EH (cell line): ENCODE measurements around the gene APC2.

Experiments
- DNase-seq: peaks from one replicate; pipeline ENCODE4 v3.0.0-alpha.2; 2015; ENCODE audit warnings: low read depth

Gene APC2

DNA sequence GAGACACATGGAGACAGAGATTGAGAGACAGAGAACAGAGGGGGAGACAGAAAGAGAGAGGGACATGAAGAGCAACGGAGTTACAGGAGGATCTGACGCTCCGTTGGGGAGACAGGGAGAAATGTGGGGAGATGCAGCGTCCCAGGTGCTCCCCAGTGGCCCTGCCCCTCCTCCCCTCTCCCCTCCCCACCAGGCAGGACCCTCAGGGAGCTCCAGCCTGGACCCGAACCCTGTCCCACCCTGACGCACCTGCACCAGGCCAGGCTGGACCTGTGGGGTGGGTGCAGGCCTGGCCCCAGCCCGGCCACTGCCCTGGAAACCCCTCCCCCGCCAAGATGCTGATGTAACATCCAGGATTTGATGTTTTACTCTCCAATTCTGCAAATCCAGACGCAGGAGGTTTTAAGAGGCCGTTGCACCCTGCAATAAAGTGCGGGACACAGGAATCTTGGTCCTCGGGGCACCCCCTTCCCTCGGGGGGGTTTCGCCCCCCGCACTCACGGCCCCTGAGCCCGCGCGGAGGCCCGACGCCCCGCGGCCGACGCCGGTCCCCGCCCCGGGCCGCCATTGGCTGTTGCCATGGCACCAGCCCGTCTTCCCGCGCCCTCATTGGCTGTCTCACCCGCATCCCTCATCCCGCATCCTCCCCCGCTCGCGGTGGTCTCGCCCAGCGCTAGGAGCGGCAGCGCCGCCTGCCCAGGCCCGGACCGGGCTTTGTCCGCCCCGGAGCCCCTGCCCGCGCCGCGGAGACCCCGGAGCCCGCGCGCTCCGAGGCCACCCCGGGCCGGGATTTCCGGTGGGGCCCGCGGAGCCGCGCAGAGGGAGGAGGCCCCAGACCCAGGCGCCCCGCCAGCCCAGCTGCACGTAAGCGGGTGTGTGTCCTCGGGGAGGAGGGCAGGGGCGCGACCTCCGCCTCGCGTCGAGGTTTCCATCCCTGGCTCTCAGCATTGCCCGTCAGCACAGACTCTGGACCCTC is at the start of gene APC2:
Gene APC2, plus strand, starts transcription at position 655 of the 976 bp plus-strand sequence. CDS start 2,881 bp downstream, outside the sequence.
- DNase-seq: peak; percentile 63

DNA sequence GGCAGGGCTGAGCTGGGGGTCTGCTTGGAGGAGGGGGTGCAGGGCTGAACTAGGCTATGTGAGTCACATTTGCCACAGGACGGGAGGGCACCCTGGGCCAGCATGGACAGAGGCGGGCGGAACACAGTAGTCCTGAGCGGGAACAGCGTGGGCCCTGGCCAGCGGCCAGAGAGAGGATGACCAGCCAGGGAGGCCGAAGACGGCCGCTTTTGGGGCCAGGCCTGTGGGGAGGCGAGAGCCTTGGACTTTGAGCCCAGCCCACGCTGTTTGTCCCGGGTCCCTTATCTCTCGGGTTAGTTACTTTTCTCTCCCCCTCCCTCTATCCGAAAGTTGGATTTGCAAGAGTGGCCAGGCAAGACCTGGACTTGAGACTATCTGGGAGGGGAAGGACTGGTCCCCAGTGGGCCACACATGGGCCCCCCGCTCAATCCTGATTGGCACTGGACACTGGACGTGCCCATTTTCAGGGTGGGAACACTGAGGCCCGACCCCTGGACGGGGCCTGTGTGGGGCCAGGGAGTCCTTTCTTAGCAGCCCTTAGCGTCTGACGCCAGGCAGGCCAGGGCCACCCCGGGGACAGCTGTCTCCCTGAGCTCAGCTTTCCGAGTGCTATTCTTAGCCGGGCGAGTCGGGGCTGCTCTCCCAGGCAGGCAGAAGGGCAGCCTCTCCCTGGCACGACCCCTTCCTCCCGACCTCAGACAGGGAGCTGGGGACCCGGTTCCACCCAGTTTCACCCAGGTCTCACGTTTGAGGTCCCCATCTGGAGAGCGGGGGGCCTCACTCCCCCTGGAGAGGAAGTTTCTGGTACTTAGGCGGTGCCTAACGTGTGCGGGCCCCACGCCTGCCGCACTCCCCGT is 49.4 kb upstream of the APC2 start:
- DNase-seq: peak; percentile 53

DNA sequence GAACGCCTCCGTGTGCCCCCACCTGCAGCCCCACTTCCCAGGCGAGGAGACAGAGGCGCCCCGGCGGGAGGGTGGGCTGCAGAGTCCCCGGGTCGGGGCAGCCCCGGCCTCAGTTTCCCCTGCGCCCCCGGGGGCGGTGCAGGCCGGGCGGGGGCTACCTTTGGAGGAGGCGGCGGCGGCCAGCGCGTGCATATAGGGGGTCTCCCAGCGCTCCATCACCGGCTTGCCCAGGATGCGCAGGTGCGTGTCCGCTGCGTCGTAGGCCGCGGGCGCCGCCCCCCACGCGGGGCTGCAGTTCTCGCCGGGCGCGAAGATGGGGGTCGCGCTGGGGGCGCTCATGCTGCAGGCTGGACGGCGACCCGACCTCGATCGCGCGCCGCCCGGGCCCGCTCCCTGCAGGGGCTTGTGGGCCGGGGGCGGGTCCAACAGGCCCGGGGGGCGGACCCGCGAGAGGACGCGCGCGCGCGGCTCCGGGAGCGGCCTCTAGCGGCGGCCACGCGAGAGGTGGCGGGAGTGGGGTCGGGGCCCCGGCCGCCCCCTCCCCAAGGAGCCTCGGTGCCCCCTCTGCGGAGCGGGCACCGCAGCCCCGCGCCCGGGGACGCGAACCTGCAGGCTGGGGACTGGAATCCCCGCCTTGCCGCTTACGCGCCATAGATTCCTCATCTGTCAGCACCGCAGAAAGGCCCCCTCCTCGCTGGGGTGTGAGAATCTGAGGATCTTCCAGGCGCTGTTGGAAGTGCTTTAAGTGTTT is 48.6 kb upstream of the APC2 start, which contains the start of gene GAMT:
Gene GAMT, minus strand, starts transcription at position 405 of the 751 bp plus-strand sequence. Its CDS starts 66 bp downstream, at position 339.
- DNase-seq: peak; percentile 49

DNA sequence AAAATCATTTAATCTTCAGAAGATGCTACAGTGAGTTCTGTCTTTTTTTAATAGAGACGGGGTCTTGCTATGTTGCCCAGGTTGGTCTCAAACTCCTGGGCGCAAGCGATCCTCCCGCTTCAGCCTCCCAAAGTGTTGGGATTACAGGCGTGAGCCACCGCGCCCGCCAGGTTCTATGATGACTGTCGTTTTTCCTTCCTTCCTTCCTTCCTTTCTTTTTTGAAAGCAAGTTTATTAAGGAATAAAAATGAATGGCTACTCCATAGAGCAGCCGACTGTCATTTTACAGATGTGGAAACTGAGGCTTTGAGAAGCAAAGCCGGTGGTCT is 48.1 kb upstream of the APC2 start:
- no peak for DNase-seq

DNA sequence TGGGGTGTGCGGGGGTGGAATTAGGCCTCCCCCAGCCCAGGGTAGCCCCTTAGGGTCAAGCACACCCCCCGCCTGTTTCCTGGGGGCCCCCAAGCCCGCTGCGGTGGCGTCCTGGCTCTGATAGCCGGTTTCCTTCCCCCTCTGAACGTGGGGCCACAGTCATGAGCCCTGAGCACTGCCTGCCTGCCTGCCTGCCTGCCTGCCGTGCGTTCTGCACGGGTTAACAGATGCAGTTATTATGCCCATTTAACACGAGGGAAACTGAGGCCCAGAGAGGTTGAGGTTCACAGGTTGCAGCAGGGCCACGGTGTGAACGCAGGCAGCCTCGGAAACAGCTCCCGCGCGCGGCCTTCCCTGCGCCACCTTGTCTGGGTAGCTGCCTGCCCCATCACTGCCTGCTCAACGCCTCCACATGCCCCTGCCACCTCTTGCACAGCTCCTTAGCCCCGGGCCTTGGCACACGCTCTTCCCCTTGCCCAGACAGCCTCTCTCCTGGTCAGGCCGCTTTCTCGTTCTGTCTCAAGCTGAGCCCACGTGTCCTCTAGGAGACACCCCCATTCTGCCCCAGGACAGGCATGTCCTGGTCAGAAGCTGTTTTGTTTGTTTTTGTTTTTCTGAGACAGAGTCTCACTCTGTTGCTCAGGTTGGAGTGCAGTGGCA is 47.4 kb upstream of the APC2 start:
- DNase-seq: no peak

GRCh38 chr19:1406774-1407527 is 43.0 kb upstream of the APC2 start:
- peak; percentile 98 for DNase-seq

DNA sequence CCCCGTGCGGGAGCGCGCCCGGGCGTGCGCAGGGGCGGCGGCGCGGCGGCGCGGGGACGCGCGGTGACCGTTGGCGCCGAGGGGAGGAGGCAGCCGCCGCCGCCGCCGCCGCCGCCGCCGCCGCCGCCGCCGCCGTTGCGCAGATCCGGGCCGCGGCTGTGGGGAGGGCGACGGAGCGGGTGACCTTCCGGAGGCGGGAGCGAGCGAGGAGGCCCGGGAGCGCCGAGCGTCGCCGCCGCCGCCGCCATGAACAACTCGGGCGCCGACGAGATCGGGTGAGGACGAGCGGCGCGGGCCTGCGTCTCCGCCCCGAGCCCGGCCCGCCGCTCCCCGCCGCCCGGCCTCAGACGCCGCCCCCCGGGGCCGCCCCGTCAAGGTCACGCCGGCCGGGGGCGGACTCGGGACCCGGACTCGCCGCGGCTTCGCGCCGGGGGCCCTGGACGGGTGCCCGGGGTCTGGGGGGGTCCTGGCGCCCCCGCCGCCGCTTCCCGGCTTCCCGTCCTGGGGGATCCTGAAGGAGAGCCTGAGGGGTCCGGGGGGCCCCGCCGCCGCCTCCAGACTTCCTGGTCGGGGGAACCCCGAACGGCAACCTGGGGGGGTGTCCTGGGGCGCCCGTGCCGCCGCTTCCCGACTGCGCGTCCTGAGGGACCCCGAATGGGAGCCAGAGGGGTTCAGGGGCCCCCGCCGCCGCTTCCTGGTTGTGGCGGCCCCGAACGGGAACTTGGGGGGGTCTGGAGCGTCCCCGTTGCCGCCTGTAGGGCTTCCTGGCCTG is 42.2 kb upstream of the APC2 start, which contains the start of gene DAZAP1:
Gene DAZAP1, plus strand, starts transcription at position 59 of the 772 bp plus-strand sequence. Its CDS starts 188 bp downstream, at position 247.
- DNase-seq: no peak

GRCh38 chr19:1408300-1409203 is 41.4 kb upstream of the APC2 start:
- peak; percentile 70 for DNase-seq

- no peak for DNase-seq
These were observed 40.5 kb upstream of the APC2 start for GRCh38 chr19:1409204-1410005.

DNA sequence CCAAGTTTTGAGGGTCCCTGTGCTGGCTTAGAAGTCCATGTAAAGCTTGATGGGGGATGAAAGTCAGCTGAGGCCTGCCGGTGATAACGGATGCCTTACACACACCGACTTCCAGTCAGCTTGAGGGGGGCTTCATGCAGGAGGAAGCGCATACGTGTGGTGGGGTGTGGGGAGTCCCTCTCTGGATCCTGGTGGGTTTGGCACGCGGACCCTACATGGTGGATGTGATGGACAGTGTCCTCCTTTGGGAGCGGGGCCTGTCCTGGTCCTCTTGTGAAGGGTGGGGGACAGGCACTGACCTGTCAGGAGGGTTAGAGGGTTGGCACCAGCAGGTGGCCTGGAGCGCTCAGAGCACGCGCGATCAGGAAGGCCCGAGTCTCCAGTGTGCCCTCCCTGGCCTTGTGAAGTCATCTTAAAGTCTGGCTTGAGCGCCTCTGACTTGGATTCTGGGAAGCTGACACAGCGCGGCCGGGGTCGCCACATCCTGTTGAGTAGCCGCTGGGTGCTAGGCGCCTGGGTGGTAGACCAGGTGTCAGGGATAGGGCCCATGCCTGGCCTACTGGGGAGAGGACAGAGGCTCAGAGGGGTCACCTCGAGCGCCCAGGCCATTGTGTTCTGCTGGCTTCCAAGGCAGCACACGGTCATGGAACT is 39.7 kb upstream of the APC2 start:
- peak; percentile 41 for DNase-seq

- DNase-seq: no peak
These were observed 39.1 kb upstream of the APC2 start for GRCh38 chr19:1410789-1411188.

DNA sequence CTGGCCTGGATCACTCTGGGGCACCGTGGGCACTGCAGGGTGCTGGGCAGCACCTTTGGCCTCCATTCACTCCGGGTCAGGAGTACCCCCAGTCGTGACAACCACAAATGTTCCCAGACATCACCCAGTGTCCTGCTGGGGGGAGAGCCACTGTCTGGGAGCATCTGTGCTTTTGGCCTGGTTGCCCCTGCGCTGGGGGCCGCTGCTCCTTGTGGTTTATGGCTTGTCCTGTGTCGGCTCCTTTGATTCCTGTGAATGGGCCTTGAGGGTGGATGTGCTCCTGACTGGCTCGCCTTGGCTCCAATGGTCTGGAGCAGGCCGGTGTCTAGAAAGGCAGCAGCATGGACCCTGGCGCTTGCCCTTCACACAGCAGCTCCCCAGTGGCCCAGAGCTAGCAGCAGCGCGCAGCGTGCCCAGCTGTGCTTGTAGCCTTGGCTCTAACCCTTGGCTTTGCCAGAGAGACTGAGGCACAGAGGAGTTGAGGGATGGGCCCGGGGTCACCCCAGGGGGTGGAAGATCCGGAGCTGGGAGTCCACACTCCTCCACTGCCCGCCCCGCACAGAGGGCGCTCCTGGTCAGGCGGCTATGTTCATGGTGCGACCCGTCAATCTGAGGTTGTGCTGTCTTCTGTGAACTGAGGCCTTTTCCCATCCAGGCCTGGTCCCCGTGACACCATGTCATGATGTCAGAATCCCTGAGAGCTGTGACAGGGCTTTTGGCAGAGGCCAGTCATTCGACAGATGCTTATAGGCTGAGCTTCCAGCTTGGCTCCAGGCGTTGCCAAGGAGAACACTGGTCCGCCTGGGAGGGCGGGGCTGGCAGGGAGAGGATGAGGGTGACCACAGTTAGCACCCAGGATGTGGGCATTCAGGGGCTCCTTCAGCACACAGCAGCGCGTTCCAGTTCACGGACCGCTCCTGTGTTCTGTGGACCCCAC is 38.4 kb upstream of the APC2 start:
- peak; percentile 40 for DNase-seq

DNA sequence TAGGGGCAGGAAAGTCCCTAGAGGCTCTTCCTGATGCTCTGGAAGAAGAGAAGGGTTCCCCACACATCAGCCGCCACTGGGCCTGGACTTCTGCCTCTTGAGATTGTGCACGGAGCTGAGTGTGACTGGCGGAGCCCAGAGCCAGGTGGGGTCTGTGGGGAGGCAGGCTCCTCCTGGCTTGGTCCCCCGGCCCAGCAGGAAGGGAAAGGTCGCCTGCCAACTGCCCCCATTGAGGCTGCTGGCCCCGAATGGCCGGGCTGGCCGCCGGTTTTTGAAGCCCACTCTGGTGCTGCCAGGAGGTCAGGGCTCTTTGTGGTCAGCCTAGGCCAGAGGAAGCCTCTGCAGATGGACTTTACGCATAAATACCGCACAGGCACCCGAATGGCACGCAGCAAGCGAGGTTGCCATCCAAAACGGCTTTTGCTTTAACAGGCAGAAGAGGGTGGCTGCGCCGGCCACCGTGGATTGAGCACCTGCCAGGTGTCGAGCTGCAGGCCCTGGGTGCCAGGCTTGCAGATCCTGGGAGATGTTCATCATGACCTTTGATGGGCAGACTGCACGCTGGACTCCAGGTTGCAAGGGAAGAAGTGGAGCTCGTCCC is 37.5 kb upstream of the APC2 start:
- no peak for DNase-seq

GRCh38 chr19:1412995-1413800 is 36.7 kb upstream of the APC2 start:
- no peak for DNase-seq
